ENCODE results near the gene STAM. TPM values are rescaled to one million over a fixed set of nuclear protein-coding genes. Genes with fewer than 3 reads are reported as not detected.

STAM gene
- total RNA-seq, 1 experiment from 2014 or later: 48.5 TPM

DNA sequence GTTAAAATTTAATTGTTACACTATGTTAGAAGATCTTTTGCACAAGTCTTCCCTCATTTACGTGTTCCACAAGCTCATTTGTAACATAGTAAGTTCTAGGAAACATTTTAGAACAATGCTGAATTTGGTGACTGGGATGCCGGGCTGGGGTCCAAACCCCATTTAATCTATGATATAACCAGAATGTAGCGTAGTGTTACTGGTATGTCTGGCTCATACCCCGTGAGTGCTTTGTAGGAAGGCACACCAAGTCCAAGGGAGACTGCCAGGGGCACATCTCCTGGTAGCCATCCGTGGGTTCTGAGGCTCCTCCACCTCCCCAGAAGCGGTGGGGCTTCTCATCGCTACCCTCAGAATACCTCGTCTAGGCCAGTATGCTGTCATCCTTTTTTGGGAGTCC, 86.7 kb downstream of the STAM start:
- DNase-seq (ENCODE audit: low read depth): no peak

DNA sequence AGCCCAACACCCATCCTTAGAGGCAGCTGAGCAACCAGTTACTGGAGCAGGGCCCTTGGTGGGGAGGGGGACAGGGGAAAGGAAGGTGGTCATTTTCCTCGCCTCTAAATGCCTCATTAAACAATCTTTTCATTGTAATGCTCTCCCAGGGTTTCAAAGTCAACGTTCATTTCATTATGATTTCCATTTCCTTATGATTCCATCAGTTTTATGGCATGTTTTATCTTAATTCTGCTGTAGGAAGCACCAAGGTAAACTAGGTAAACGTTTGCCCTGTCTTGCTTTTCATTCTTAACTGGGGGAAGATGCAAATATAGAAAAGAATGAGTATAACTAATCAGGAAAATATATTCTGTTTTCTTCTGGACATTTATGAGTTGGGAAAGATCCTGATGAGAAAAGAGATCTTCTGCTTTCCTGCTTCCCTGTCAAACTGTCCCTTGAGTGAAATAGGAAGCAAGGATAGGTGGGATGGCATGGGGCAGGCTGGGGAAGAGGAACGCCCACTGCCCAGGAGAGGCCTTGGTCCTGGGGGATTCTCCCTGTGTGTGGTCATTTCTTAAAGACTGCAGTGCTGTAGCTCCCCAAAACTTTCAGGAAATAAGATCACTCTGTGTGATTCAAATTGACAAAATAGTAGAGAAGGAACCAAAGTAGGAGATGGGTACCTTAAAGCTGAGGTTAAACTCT, 87.5 kb downstream of the STAM start:
- no peak for DNase-seq (ENCODE audit: low read depth)

DNA sequence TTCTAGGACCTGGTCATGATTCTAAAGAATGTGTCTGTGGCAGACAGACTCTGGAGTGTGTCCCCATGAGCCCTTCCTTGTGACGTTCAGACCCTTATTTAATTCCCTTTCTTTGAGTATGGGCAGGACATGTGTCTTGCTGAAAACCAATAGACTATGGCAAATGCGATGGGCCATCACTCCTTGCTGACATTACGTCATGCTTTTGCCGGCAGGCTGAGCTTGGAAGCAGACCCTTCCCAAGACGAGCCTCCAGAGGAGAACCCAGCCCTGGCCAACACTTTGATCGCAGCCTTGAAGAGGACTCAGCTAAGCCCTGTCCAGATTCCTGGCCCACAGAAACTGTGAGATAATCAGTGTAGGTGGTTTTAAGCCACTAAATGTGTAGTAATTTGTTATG, 89.7 kb downstream of the STAM start:
- no peak for DNase-seq (ENCODE audit: low read depth)

DNA sequence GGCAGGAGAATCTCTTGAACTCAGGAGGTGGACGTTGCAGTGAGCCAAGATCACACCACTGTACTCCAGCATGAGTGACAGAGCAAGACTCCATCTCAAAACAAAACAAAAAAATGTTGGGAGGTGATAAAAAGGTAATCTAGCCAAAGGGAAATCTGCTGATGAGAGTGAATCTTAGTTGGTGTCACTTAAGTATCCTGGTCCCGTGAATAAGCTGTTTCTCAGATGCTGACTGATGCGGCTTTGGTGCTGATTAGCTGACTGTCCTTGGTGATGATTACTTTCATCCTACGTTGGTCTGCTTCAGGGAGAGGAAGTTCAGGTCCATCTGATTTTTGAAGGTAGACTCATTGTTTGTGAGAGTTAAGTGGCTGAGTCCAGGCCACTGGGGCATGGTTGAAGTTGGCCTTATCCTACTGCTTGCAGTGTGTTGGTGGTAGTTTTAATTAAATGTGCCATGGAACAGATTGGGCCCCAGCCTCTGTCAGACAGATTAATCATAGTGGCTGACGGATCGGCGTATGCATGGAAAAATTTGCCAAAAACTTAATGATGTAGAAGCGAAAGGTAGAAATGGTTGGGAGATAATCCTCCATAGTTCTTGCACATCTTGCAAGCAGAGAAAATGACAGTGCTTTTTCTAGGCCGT, 90.6 kb downstream of the STAM start:
- DNase-seq (ENCODE audit: low read depth): no peak

DNA sequence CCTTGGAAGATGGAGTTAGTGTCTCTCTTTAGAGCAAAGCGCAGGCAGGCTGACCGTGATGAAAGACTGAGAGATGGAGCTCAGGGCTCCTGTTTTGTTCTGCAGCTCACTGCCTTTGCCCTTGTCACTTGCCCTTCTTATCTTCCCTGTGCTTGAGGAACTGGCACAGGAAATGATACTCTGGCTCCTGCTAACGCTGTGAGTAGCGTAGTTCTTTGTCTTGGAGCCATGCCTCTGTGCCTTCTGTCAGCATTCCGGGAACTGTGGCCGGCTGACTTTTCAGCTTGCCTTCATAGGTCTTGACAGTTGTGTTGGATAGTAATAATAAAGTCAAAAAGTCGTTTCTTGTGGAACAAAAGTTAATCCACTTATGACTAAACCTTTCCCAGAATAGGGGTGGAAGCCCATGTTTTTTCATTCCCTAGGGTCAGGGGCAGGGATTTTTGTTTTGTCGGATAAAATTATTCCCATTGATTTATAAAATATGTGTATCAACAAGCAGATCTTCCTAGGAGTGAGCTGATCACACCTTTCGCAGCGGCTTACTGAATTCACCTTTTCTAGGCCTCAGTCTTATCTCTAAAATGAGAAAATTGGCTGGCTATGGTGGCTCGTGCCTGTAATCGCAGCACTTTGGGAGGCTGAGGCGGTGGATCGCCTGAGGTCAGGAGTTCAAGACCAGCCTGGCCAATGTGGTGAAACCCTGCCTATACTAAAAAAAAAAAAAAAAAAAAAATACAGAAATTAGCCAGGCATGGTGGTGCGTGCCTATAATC, 91.4 kb downstream of the STAM start:
- no peak for DNase-seq (ENCODE audit: low read depth)

DNA sequence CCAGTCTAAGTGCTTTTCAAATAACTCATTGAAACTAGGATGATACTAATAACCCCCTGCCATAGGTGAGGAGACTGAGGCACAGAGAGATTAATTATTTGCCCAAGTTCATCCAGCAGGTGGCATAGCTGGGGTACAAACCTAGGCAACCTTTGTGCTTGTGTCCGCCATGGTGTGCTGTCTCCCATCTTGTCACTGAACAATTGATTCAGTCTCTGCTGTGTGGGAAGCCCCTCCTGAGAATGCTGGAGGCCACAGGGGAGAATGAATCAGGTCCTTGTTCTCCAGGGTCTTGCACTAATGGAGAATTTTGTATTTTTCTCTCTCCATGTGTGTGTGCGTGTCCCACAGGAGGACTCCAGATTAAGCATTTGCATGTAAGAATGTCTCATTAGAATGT, 92.3 kb downstream of the STAM start:
- DNase-seq (ENCODE audit: low read depth): peak; percentile 12

DNA sequence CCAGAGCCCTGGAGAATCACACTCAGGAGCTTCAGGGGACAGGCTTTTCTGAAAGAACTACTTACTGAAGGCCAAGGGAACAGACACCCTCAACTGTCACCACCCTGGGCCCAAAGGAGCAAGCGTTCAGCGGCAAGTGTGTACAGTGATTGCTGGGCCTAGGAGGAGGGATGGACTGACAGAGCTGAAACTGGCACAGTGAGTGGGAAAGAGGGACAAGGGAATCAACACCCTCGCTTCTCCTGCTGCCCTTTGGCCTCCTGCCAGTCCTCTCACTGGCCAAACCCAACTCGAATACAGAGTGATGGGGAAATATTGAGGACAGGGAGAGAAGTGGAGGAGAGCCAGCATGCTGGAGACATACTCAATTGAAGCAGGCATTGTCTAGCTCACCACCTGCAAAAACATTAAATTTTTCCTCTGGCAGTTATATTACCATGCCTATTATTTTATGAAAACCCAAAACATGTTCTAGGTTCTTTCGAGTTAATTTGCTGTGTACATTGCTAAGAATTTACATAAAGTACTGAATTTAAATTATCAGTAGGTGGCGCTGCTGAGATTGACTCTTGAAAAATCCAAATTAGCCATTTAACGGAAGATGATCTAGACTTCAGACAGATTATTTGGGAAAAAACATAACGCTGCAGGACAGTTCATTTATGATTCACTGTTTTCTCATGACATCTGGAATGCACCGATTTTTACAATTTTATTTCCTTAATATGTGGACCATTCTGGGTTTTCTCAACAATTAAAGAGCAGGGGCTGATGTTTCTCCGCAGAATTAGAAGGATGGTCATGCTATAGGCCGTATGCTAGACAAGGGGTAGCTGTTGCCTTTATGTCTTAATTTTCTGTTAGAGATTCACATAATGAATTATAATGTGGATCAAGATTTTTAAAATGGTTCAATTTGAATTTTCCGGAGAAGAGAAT, 93.3 kb downstream of the STAM start:
- peak; percentile 49 for DNase-seq (ENCODE audit: low read depth)

DNA sequence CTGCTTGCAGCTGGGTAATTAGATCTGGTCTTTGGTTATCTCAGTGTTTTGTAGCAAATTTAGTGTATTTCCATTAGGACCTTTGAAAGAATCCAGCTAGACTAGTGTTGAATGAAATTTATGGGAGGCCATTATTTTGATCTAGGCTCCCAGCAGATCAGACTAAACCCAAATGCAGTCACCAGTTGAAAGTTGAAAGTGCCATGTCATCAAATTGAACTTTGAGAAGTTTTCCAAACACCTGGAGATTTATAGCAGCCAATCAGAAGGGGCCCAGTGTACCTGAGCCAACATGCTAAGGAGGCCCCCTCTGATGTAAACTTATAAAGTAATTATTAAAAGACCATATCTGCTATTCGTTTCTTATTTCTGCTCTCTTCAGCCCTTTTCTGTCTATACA, 96.7 kb downstream of the STAM start:
- no peak for DNase-seq (ENCODE audit: low read depth)

DNA sequence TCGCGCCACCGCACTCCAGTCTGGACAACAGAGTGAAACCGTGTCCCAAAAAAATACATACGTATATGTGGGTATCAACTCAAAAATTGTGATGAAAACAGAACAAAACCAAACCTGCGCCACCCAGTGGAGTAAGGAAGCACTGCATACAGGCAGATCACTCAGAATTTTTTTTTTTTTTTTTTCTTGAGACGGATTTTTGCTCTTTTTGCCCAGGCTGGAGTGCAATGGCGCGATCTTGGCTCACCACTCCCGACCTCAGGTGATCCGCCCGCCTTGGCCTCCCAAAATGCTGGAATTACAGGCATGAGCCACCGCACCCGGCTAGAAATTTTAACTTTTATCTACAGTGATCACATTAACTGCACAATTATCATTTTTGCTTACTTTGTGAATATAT, 99.0 kb downstream of the STAM start:
- DNase-seq (ENCODE audit: low read depth): peak; percentile 63

DNA sequence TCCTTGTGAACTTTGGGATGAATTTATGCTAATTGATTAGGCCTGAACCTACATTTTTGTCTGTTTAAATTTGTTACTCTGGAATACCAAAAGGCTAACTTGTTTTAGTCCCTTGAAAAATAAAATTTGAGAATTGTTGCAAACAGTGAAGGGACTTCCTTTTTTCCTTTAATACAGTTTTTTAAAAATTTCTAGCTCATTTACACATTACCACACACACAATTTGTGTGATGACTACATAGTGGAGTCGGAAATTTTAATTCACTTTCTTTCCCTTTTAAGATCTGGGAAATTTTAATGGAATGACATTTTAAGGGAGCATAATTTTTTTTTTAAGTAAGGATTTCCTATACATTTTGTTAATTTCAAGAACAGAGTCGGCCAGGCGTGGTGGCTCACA, 99.5 kb downstream of the STAM start:
- no peak for DNase-seq (ENCODE audit: low read depth)

DNA sequence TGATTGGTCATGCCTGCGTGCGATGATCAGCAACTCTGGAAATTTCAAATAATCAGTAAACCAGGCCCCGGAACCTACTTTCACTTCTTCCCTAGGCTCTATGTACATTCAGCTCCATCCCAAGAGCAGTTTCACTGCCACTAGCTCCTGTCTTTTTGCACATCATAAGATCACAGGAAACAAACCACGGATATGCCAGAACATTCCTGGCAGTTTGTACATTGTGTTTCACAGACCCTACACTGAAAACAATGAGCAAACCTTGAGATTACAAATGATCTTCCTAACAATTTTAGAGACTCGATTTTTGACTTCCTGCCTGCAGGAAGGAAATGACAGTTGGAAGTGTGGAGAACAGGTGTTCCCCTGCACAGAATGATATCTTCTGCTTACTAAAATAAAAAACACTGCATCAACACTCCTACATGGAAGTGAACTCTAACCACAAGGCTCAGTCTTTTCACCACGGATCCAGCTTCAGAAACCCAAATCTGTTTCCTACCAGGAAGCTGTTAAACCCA, 100.5 kb downstream of the STAM start:
- no peak for DNase-seq (ENCODE audit: low read depth)

DNA sequence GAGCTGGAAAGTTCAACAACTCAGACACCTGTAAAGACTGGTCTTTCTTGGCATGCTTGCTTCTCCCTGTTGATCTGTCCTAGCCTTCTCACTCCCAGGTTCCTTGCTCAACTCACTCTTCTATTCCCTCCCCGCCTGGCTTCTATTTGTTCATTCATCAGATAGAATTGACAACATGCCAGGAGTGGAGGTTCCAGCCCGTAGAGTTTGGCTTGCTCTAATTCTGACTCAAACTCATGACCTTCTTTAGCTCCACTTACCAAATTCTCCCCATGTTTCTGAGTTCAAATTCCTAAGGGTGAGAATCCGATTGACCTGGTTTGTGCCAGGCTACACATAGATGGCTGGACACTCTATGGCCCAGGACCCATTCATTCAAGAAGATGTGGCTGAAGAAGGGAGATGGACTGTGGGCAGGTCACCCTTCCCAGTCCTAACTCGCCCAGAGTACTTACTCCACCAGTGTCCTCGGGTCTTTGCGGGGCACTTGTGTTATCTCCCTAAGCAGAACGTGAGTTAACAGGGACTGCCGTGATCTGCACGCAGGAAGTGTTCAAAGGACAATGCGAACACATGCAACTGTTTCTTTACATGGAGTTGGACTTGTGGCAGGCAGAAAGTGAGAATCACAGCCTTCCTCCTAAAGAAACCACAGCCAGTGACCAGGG, 104.1 kb downstream of the STAM start:
- no peak for DNase-seq (ENCODE audit: low read depth)

DNA sequence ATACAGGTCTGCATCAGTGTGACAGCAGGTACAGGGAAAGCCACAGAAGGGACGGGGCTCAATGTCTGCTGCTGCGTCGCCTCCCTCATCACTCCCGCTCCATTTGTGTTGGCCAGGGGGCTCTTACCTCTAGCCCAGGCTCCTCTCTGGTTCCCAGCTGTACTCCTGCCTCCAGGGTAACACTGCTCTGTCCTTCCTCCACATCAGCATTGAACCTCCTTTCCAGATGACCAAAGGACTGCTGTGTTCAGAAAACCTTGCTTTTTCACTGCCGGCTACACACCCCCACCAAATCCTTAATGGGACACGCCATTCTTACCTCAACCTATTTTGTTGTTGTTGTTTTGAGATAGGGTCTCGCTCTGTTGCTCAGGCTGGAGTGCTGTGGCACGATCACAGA, 105.9 kb downstream of the STAM start:
- no peak for DNase-seq (ENCODE audit: low read depth)

DNA sequence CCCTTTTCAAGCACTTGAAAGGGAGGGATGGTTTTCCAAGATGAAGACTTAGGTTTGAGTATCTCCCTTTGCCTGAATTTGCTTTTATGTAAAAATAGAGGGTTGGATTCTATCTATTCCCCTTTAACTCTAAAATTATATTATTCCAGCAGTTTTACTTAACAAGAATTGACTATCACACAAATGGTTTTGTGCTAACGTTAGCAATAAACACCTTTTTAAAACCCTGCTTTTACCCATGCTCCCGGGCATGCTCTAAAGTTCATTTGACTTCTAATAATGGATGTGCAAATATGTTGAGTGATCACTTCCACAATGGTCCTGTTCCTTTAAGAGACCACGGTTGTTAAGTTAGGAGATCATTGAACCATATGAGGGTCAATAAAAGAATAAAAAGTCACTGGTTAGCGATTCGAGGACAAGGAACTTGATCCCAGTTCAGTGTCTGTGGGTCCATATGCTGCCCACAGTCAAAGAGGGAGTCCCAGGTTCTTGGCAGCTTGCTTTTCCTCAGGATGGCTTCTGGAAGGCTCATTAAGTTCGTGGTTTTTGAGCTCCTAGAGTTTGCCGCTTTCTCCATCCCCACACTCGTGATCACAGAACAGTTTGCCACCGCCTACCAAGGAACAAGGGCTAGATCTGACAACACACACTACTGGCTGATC, 108.0 kb downstream of the STAM start, which contains the start of gene TMEM236:
TSS of gene TMEM236 (plus strand) at position 421 of the 665 bp plus-strand sequence. CDS start at position 516, 95 bp downstream.
- DNase-seq (ENCODE audit: low read depth): no peak

DNA sequence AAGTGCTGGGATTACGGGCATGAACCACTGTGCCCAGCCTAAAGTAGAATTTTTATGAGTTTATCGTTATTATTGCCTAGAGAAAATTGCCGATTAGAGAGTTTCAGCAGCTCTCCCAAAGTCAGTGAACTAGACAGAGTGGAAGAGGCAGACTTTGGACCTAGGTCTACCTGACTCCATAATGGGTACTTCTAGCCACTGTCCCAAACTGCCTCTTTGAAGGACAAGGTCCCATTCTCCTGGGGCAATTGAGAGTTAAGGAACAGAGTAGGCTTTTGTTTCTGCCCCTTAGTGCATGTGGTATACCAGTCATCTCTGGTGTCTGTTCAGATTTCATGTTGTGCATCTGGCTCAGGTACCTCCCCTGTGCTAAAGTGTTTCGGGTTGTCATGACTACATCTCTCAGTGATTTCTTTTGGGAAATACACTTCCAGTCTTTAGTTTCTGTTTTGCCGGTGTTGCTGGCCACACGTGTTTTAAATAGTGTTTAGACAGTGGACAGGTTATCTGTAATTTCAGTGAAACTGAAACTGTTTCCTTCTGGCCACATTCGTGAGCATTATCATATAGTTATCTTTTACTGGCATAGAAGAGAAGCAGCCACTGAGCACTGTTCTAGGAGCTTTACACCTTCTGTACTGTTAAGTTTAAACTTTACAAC, 112.7 kb downstream of the STAM start:
- peak; percentile 52 for DNase-seq (ENCODE audit: low read depth)

DNA sequence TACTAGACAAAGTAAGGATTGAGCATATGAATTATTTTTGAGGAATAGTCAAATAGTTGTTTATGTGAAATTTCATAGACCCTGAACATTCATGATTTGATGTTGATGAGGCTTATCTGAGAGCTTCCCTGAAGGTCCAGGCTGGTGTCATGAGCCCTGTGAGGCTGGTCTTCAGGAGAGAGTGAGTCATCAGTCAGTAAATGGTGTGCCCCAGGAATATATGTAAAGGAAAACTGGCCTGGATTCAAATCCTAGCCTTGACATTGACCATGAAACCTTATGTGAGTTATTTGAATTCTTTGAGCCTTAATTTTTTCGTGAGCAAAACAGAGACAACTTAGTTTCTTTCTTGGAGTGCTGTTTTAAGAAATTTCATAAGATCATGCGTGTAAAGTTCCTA, 114.2 kb downstream of the STAM start:
- DNase-seq (ENCODE audit: low read depth): peak; percentile 53

DNA sequence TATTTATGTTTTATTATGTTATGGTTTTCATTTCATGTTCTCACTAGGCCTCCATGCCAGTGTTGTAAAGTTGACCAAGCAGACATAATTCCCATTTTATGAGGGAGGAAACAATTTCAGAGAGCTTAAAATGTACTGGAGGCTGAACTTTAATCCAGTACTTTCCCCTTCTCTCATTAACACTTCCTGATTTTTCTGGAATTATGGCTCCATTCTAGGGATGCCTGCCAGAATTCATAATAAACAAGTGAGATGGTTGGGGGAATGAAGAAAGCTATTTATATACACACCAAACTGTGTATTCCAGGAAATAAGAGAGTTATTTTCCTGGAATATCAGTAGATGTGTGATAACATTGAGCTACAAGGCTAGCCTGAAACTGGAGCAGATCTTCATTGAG, 114.9 kb downstream of the STAM start:
- no peak for DNase-seq (ENCODE audit: low read depth)

DNA sequence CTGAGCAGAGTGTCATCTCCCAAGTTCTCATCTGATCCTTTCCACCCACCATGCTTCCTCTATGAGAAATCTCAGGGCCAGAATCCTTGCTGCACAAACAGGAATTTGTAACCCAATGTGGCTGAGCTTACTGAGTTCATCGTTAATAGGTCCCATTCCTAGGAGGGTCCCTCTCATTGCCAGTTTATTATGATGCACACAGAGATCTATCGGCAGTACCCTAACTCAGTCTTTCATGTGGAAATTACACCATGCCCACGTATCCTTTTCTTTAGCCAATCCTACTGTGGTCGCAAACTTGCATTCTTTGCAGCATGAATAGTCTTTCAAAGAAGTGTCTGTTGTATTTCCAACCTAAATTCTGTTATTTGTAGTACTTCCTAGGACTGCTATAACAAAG, 120.2 kb downstream of the STAM start:
- no peak for DNase-seq (ENCODE audit: low read depth)

DNA sequence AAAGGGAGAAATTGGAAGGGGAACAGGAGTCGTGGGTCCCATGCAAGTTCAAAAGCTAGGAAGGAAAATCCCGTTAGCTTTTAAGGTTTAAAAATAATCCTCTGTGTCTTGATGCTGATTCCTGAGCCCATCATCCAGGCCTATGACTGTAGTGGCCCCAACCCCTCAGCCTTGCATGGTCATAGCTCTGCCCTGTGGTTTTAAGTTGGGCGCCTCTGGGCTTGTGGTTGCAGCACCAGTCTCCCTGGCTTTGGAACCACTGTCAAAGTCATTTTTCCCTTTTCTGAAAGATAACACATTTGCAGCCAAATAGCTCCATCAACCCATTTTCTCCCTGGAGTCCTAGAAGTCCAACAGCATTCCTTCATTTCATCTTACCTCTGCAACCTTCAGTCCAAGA, 121.7 kb downstream of the STAM start:
- DNase-seq (ENCODE audit: low read depth): peak; percentile 55
